HepG2 (cell line): ENCODE results near the gene LRRC73. TPM values are rescaled to one million over a fixed set of nuclear protein-coding genes. Genes with fewer than 3 reads are reported as not detected.
A peak's percentile ranks its signal among the peaks of the same experiment; 100 is the strongest.

Source experiments
- AFF4 ChIP-seq: sonication (generic); formaldehyde crosslinking; IDR thresholded peaks from 2 replicates; pipeline ENCODE4 v1.4.0; 2020; ENCODE audit warnings: missing genetic modification reagents
- ARID4A ChIP-seq: sonication (generic); formaldehyde crosslinking; IDR thresholded peaks from 2 replicates; pipeline ENCODE4 v1.5.0; 2020; ENCODE audit warnings: mild to moderate bottlenecking, missing genetic modification reagents, borderline replicate concordance
- EED ChIP-seq: sonication (generic); formaldehyde crosslinking; IDR thresholded peaks from 2 replicates; pipeline ENCODE4 v1.5.0; 2020; ENCODE audit warnings: mild to moderate bottlenecking, missing genetic modification reagents
- MNT ChIP-seq: fragments of 450-650 bp; IDR thresholded peaks from 2 replicates; pipeline ENCODE4 v1.6.1; 2016
- MTF2 ChIP-seq: sonication (generic); formaldehyde crosslinking; IDR thresholded peaks from 2 replicates; pipeline ENCODE4 v1.5.0; 2020; ENCODE audit warnings: missing genetic modification reagents, borderline replicate concordance
- ZIK1 ChIP-seq: sonication (generic); formaldehyde crosslinking; IDR thresholded peaks from 2 replicates; pipeline ENCODE4 v1.5.0; 2020; ENCODE audit warnings: mild to moderate bottlenecking, low read depth, missing genetic modification reagents, borderline replicate concordance
- ZNF781 ChIP-seq: sonication (generic); formaldehyde crosslinking; IDR thresholded peaks from 2 replicates; pipeline ENCODE4 v1.5.1; 2020; ENCODE audit warnings: borderline replicate concordance, mild to moderate bottlenecking, missing genetic modification reagents; ENCODE audit errors: not compliant biosample characterization
- ZSCAN9 ChIP-seq: IDR thresholded peaks from 2 replicates; pipeline ENCODE4 v1.6.1; 2016; ENCODE audit warnings: borderline replicate concordance
- polyA plus RNA-seq, 8 experiments: library from polyadenylated mRNA; depleted of rRNA in 3 of 8; stranded (reverse) in 7 of 8; unstranded in 1 of 8; fragments of >200 nt; fragmentation: Illumina TruSeq in 4 of 8; extraction: Trizol in 4 of 8; gene quantifications; 2 replicates each; pipeline versions ENCODE4 v1.2.1 to v1.2.3, GENCODE V29; 2011 to 2016; ENCODE audit warnings: low read depth in 4 of 8, missing spikeins in 1 of 8, mixed read lengths in 1 of 8; ENCODE audit not compliant: insufficient read depth in 1 of 8
- total RNA-seq, 5 experiments: library from RNA; depleted of rRNA; stranded (reverse); fragments of >200 nt; fragmentation: Illumina TruSeq; extraction: Trizol; gene quantifications; 2 replicates each; pipeline ENCODE4 v1.2.3, GENCODE V29; 2016; ENCODE audit warnings: low read depth in 1 of 5

The LRRC73 gene
- total and polyA plus RNA-seq, 2 of the 13 experiments (the other 11 are each of a cell fraction or from before 2014, with no cell fraction given) = 0.11 to 0.12 TPM

GRCh38 chr6:43516367-43516696 lies 6.2 kb upstream of the LRRC73 start (continued):
- TF ChIP-seq ARID4A = no peak
- TF ChIP-seq EED (CRISPR knock-in tag) = 0 out of 2 replicates have a peak, but pooled peaks have one; percentile 1
- 0 out of 2 replicates have a peak, but pooled peaks have one; percentile 37 for TF ChIP-seq AFF4 (CRISPR knock-in tag)
- TF ChIP-seq ZNF781 (CRISPR knock-in tag) = peak; percentile 53
- TF ChIP-seq ZSCAN9 (CRISPR knock-in tag) = 0 out of 2 replicates have a peak, but pooled peaks have one; percentile 2
- no peak for TF ChIP-seq MNT
- peak; percentile 36; the same call in 1 of the 2 replicates for TF ChIP-seq MTF2 (CRISPR knock-in tag)
- TF ChIP-seq ZIK1 (CRISPR knock-in tag) = peak; percentile 10; the same call in 1 of the 2 replicates
